Lower lobe of right lung (tissue), 2 donors: Measurements from ENCODE around the gene STAB2. TPM values are rescaled to one million over a fixed set of nuclear protein-coding genes. Genes with fewer than 3 reads are reported as not detected.
"Not testable (repeated sequence)": the region's sequence is repeated elsewhere in the genome, so short reads cannot be mapped to it uniquely, and the experiment has no call there.

ENCODE experiments used
- ATAC-seq, 2 donors: fragments of 200-7000 bp; cut with Tn5 transposase; one replicate each; pipeline ENCODE4 v1.9.1; 2020 to 2022; ENCODE audit warnings: mild to moderate bottlenecking in 2 of 2, moderate library complexity in 2 of 2
- DNase-seq: peaks from one replicate; pipeline ENCODE4 v3.0.0-alpha.2; 2020
- H3K27ac ChIP-seq: fragments of 200-600 bp; one replicate; pipeline ENCODE4 v1.8.0; 2022
- H3K27me3 ChIP-seq: fragments of 200-600 bp; one replicate; pipeline ENCODE4 v1.8.0; 2022; ENCODE audit warnings: low read depth
- H3K36me3 ChIP-seq: fragments of 200-600 bp; one replicate; pipeline ENCODE4 v1.8.0; 2022; ENCODE audit warnings: mild to moderate bottlenecking
- H3K4me1 ChIP-seq: fragments of 200-600 bp; one replicate; pipeline ENCODE4 v1.8.0; 2022
- H3K4me3 ChIP-seq: fragments of 200-600 bp; one replicate; pipeline ENCODE4 v1.8.0; 2022; ENCODE audit warnings: mild to moderate bottlenecking
- H3K9me3 ChIP-seq: fragments of 200-600 bp; one replicate; pipeline ENCODE4 v1.8.0; 2022
- CTCF ChIP-seq: fragments of 200-600 bp; IDR thresholded peaks from one replicate; pipeline ENCODE4 v1.8.0; 2022; ENCODE audit warnings: antibody characterized with exemption, mild to moderate bottlenecking
- intact Hi-C: fragments of 100-400 bp; cut with DNase I; formaldehyde crosslinking; loops from one replicate; pipeline ENCODE4 v1.11.0; 2022
- total RNA-seq: library from RNA; stranded (reverse); fragmentation: NEBNext Ultra II Directional; extraction: Animal tissue kit (Norgen Biotek cat#: 25700); gene quantifications from one replicate; pipeline ENCODE4 v1.2.1, GENCODE V29; 2021
- donor health status: DM: no; HTN: yes; CAD: no; lungs with severe emphysema.

Gene STAB2
- total RNA-seq, 1 donor from 2014 or later = 1.4 TPM

GRCh38 chr12:103807561-103808238 is 220.6 kb downstream of the STAB2 start:
- no peak for TF ChIP-seq CTCF
- no peaks in the 10 kb centered on the region for H3K36me3 ChIP-seq
- DNase-seq (no peak), ATAC-seq (no peak)
- no peak overlapping the region for H3K4me3 ChIP-seq
- peaks cover 30% of the 10 kb centered on the region for H3K4me1 ChIP-seq
- intact Hi-C loops = no loop called here
- no peaks in the 10 kb centered on the region for H3K9me3 ChIP-seq
- H3K27me3 ChIP-seq = no peaks in the 10 kb centered on the region
- no peak overlapping the region for H3K27ac ChIP-seq

- no peaks in the 10 kb centered on the region for H3K36me3 ChIP-seq
- DNase-seq (no peak), ATAC-seq (no peak)
- peaks cover 30% of the 10 kb centered on the region for H3K4me1 ChIP-seq
- intact Hi-C loops = no loop called here
- H3K27ac ChIP-seq = no peak overlapping the region
- no peak for TF ChIP-seq CTCF
- H3K4me3 ChIP-seq = no peak overlapping the region
- H3K9me3 ChIP-seq = no peaks in the 10 kb centered on the region
- H3K27me3 ChIP-seq = no peaks in the 10 kb centered on the region
These were observed 221.3 kb downstream of the STAB2 start for GRCh38 chr12:103808239-103808880.

- ATAC-seq (peak; percentile 18 to 43), DNase-seq (no peak)
- Histone ChIP-seq H3K4me3 (no peak overlapping the region), H3K36me3 (no peaks in the 10 kb centered on the region), H3K27me3 (no peaks in the 10 kb centered on the region), H3K4me1 (peaks cover 29% of the 10 kb centered on the region), H3K27ac (no peak overlapping the region), H3K9me3 (no peaks in the 10 kb centered on the region)
- no peak for TF ChIP-seq CTCF
- intact Hi-C loops = no loop called here
These were observed 222.1 kb downstream of the STAB2 start for GRCh38 chr12:103809154-103809553.

GRCh38 chr12:103809639-103810038 is 222.6 kb downstream of the STAB2 start:
- H3K9me3 ChIP-seq, H3K36me3 ChIP-seq, DNase-seq, intact Hi-C loops, H3K27me3 ChIP-seq, ATAC-seq, H3K27ac ChIP-seq, H3K4me3 ChIP-seq: not testable (repeated sequence)
- peaks cover 27% of the 10 kb centered on the region for H3K4me1 ChIP-seq

- H3K4me3 ChIP-seq = no peak overlapping the region
- no peak overlapping the region for H3K27ac ChIP-seq
- intact Hi-C loops = no loop called here
- H3K4me1 ChIP-seq = peaks cover 22% of the 10 kb centered on the region
- no peak for TF ChIP-seq CTCF
- H3K9me3 ChIP-seq = no peaks in the 10 kb centered on the region
- ATAC-seq (no peak), DNase-seq (no peak)
- H3K27me3 ChIP-seq = no peaks in the 10 kb centered on the region
- H3K36me3 ChIP-seq = no peaks in the 10 kb centered on the region
These were observed 223.0 kb downstream of the STAB2 start for GRCh38 chr12:103810111-103810510.

- no peak overlapping the region for H3K27ac ChIP-seq
- H3K4me1 ChIP-seq = peaks cover 5% of the 10 kb centered on the region
- no peak for DNase-seq
- no peaks in the 10 kb centered on the region for H3K36me3 ChIP-seq
- TF ChIP-seq CTCF = no peak
- no peaks in the 10 kb centered on the region for H3K9me3 ChIP-seq
- ATAC-seq = no peak
- H3K27me3 ChIP-seq = no peaks in the 10 kb centered on the region
- intact Hi-C loops = no loop called here
- H3K4me3 ChIP-seq = no peak overlapping the region
These were observed 224.7 kb downstream of the STAB2 start for GRCh38 chr12:103811791-103812190.
